Measurements from ENCODE around the gene LYAR. TPM values are rescaled to one million over a fixed set of nuclear protein-coding genes. Genes with fewer than 3 reads are reported as not detected.

LYAR gene
- total RNA-seq, 1 donor from 2014 or later: 35.9 TPM

Other genes with a start within 250 kb of the LYAR start
- not detected in 2 replicates for gene OTOP1, start 63.2 kb downstream of the LYAR start, total RNA-seq
- 12.6 and 13.5 TPM in 2 replicates for gene TMEM128, start 41.9 kb downstream of the LYAR start, total RNA-seq
- 3.7 and 9.4 TPM in 2 replicates for gene ZBTB49, start 97 bp upstream of the LYAR start, total RNA-seq
- gene NSG1, start 96.9 kb upstream of the LYAR start, total RNA-seq: 0.59 and 0.66 TPM in 2 replicates